Brain pericyte (primary cell): Measurements from ENCODE around the gene TIAM2.
"Not testable (repeated sequence)": the region's sequence is repeated elsewhere in the genome, so short reads cannot be mapped to it uniquely, and the experiment has no call there.

Experiments used
- DNase-seq: peaks from one replicate; pipeline ENCODE4 v3.0.0-alpha.2; 2012; ENCODE audit warnings: low read depth, low spot score

The TIAM2 gene

DNA sequence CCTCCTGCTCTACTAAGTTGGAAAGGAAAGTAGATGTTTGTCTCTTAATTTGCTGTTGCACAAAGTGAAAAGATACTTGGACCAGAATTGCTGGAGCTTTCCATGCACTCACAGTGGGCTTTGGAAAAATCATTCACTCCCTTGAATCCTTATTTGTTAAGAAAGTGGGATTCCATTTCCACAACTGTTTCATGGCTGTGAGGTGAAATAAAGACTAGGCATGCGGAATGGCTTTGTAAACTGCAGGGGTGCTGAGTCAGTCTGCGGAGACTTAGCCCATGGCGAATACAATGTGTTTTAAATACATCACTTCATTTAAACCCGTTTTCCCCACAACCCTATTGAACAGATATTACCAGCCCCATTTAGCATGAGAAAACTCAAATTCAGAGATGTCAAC lies 231.9 kb downstream of the TIAM2 start:
- DNase-seq, result no peak

DNA sequence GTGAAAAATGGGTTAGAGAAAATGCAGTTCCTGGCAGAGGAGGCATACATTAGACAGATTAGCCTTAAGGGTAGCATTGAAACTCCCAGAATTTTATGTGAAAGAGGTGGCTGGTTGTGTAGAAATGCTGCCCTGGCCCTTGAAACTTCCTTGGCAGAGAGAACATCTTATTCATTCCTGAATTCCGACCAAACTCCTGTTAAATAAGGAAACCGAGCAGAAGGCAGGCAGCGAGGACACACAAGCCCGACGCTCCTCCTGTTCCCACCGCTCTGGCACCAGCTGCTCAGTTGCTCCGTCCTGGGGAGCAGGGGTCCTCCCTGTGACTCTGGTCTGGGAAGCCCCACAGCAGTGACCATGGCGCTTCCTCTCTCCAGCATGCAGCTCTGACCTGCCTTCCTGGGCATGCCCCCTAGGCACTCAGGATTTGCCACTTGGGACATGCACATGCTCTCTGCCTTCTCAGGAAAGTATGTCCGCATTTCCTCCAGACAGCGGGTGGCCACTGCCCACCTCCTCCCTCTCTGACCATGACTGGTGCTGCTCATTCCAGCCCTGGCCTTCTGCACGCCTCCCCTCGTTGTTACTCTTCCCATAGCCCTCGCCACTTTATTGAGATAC lies 233.5 kb downstream of the TIAM2 start:
- DNase-seq, result no peak

DNA sequence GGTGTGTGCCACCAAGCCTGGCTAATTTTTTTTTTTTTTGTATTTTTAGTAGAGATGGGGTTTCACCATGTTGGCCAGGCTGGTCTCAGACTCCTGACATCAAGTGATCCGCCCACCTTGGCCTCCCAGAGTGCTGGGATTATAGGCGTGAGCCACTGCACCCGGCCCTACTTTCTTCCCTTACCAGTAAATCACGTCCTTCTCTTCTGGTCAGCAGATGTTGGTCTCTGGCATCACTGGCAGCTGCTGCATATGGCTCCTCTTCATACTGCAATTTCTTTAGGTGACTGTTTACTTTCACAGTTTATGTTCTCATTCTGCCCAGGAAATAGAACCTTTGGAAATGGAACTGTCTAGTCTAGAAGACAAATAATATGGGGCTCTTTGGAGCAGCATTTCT lies 235.9 kb downstream of the TIAM2 start:
- DNase-seq, result not testable (repeated sequence)

DNA sequence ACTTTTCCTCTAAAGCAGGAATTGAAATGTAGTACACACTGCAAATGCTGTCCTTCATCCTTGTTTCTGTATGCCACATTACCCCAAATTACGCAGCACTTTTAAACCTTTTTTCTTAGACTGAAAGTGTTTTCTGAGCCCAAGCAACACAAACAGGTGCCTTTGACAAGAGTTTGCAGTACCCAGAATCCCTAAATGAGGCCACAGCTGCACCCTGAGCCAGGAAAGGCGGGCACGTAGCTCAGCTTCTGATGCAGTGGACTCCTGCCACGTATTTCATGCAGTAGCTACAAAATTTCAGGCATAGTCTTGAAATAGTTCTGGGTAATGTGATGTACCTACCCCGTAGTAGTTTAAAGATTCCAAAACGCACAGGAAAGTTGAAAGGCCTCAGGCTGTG lies 237.7 kb downstream of the TIAM2 start:
- no peak for DNase-seq

DNA sequence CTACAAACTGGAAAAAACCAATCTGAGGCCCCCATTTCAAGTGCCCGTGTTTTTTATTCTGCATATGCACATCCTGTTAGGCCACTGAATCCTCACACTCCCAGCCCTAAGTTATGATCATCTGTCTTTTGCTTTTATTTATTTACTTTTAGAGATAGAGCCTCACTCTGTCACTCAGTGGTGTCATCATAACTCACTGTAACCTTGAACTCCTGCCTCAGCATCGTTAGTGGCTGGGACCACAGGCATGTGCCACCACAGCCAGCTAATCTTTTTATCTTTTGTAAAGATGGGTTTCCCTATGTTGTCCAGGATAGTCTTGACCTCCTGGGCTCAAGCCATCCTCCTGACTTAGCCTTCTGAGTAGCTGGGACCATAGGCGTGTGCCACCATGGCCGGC lies 239.1 kb downstream of the TIAM2 start:
- DNase-seq, result no peak

DNA sequence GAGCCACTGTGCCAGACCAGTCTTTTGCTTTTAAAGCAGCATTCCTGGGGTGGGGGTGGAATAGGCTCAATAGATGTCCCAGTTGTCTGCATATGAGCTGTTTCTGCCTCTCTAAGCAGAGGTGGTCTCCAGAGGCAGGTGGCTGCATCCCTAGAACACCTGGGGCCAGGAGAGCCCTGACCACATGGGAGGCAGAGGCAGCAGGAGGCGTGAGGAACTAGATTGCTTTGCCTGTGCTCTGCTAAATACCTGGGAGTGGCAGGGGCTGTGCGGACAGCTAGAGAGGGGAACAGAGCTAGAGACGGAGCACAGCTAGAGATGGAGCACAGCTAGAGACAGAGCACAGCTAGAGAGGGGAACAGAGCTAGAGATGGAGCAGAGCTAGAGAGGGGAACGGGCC lies 239.6 kb downstream of the TIAM2 start:
- DNase-seq, result no peak

DNA sequence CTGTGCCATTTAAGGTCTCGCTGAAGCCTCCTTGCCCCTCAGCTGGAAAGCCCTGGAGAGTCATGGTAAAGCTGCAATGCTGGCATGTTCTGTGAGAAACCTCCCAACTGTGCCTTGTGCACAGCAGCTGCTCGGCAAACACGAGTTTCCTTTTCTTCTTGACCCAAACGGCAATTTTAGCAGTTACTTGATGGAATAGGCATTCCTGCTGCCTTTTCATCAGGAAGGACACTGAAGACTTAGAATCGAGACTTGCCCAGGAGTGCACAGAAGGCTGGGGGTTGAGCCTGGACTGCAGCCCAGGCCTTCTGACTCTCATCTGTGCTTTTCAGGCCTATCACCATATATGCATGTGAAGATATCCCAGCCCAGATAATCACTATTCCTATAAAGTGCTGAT lies 240.0 kb downstream of the TIAM2 start:
- no peak for DNase-seq

DNA sequence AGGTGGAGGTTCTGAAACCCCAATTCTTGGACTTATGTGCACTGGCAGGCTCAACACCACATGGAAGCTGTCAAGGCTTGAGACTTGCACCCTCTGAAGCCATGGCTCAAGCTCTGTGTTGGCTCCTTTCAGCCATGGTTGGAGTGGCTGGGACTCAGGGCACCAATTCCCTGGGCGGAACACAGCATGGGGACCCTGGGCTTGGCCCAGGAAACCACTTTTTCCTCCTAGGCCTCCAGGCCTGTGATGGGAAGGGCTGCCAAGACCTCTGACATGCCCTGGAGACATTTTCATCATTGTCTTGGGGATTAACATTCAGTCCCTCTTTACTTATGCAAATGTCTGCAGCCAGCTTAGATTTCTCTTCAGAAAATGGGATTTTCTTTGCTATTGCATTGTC lies 242.5 kb downstream of the TIAM2 start:
- no peak for DNase-seq

DNA sequence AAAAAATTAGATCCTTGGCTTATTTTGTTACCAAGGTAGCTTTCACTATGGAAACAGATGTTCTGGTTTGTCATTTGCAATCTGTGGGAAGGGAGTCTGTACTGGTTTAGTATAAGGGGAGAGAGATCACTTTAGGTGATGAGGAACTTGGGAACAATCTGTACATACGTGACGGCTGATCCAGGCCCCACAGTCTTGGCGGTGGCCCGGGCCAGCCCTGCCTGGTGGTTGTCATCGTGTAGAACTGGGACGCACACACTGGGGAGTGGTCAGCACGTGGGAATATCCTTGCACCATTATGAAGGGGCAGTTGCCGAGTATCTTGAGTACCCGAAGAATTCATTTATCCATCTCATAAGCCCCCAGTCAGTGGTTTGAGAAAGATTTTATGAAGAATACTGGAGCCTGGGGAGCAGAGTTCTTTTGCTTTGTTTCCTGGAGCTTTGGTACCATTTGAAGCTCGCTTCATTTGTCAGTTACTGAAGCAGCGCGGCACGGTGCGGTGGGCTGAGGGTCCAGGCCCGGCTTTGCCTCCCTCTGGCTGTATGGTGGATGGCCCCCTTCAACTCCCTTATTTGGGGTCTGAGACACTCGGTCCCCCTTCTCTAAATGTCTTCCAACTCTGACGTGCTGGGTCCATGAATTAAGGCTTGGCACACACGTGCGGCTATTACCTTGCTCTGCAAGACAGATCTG lies 245.9 kb downstream of the TIAM2 start:
- no peak for DNase-seq

DNA sequence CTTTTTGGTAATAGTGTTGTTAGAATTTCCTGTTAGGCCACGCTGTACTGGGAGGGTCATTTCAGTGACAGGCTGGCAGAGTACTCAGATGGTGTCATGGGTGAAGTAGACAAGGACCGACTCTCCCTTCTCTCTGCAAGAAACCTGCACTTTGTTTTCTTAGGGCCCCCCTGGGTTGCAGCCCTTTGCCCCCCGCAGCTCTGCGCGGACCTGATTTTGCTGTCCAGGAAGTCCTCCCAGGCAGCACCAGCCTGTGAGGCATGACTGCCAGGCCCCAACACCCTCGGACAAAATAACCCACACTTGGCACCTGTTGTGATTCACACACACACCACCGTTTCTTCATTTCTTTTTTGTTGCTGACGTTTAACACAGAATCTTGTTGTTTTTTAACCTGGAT lies 246.9 kb downstream of the TIAM2 start:
- DNase-seq, result no peak

DNA sequence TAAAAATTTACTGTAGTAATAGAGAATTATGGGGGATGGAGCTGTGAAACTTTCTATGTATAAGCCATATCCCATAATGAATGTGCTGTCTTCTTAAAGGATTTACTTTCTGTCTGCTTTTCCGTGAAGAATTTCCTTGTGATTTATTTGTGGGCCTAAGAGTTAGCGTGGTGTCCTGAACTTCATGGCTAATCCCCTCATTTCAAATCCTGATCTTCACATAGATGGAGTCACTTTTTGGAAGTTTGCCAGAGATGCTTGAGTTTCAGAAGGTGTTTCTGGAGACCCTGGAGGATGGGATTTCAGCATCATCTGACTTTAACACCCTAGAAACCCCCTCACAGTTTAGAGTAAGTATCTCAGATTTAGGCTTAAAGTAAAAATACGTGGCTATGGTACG lies 249.3 kb downstream of the TIAM2 start:
- DNase-seq, result no peak

DNA sequence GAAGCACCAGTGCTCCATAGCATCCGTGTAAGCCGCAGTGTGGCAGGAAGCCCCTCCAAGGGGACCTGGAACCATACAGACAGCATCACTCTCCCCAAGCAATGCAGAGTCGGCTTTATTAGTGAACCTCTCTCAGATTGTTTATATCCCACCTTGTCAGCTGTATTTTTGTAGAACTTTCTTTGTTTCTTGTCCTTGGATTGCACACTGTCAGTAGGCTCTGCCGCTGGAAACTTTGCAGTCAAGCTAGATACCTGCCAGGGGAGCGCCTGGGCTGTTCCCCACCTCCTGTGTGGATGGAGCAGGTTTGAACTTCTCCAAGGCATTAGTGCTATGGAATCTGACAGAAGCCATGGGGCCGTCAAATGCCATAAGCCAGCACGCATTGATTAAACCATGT lies 250.1 kb downstream of the TIAM2 start:
- no peak for DNase-seq

DNA sequence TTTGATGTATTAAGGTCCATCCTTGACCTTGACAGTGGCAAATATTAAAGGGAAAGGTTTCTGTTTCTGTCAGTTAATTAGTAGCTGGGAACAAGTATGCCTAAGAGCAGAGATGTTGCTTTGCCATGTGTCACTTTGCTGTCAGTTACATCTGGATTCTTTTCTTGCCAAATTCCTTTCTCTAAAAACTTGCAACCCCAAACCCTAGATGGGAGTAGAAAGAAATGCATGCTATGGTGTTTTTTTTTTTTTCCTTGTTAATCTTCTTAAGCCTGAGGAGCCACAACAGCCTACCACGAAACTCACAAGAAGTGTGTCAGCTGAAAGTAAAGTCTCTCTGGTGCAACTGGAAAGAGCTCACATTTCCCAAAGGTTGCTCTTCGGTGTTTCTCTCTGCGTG lies 250.7 kb downstream of the TIAM2 start:
- no peak for DNase-seq

DNA sequence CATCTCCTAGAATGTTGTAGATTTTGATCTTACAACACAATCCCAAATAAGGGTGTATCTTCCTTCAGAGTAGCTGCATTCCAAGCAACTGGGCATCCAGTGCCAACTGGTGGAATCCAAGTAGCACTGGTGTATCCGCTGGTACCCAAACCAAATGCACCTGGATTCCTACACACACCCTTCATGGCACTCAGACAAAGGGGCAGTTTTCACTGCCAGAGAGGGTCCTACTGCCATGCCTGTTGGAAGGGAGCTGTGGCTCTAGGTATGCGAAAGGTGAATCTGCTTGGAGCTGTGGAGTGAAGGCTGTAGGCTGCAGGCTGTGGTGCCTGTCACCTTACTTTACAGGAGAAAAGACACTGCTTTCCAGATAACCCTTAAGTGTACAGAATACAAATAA lies 251.7 kb downstream of the TIAM2 start:
- DNase-seq, result no peak

DNA sequence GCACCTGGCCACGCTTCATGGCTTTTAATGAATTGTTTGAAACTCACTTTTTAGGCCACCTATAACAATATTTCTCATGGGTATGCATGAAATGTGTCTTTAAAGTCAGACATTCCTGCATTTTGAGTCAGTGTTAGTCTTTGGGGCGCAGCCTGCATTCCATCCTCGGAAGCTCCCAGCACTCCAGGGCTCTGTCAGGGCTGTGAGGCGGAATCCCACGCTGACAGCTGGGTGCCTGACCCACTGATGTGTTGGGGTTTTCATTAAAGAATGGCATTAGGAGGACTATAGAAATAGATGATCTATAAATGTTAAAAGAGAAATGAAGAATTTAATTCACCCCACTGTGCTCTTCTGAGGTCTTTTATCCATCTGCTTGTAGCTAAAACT lies 252.5 kb downstream of the TIAM2 start:
- DNase-seq, result no peak

DNA sequence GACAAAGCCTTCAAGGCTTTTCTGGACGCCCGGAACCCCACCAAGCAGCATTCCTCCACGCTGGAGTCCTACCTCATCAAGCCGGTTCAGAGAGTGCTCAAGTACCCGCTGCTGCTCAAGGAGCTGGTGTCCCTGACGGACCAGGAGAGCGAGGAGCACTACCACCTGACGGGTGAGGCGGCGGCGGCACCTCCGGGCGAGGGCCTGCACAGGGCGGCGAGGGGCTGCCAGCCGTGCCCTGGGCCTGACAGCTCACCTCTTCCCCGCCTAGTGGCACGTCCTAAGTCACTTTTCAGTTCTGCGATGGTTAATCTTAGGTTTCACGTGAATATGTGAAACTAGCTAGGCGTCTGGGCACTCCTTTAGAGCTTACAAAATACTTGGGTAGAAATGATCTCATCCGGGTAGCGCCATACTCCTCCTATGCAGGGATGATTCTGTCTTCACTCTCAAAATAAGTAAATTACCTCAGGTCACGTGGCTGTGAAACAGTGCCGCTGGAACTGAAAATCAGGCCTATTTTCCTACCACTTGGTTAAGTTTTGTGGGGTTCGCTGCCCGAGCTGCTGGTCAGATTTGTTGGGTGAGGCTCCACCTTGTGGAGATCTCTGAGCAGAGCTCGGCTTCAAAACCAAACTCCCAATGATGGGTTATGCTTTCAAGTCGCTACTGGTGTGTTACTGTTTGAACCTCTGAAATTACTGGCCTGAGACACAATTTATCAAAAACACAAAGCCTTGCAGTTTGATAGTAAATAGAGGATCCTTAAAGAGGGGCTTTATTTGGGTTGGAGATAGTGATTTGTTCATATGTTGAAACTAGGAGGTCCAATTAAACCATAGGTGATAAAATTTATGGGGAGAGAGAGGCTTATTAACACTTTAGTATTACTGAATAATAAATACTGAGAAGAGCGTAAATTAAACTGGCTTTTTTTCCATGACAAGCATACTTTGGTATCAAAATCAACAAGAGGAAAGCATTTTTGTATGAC lies 253.2 kb downstream of the TIAM2 start:
- DNase-seq, result no peak

DNA sequence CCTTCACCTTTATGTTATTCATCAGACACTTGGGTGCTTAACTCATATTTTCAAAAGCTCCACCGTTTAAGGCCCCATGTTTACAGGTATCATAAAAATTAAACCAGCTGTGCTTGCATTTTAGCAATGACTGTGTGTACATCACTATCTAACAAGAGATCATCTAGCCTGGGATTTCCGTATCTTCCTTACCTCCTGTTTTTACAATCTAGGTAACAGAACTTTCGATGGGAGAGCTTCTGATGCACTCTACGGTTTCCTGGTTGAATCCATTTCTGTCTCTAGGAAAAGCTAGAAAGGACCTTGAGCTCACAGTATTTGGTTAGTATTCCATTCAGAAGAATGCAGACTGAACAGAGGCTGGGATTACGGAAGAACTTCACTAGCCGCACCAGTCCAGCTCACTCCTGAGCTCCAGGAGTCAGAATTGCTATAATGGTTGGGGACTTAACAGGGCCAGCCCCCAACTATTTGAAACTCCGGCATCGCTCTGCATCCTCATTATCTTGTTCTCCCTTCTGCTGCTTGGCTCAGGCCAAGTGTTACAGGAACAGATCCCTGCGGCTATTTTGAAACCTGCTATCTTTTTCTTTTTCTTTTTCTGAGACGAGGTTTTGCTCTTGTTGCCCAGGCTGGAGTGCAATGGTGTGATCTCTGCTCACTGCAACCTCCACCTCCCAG lies 255.7 kb downstream of the TIAM2 start:
- DNase-seq, result no peak

DNA sequence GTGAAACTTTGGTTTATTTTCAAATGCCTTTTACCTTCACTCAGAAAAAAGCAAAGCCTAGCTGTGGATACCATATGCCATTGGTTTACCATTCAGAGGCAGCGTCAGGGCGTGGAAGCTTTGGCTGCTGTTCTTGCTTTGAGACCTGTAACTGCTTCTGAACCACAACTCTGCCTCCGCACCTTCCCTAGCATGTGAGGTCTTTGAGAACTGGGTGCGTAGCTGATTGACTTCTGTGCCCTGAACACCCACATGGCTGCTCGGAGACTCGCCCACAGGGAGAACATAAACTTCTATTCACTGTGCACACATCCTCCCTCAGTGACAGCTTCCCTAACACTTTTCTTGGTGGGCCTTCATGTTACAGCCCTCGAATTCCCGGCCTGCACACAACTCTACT lies 257.5 kb downstream of the TIAM2 start:
- DNase-seq, result no peak

DNA sequence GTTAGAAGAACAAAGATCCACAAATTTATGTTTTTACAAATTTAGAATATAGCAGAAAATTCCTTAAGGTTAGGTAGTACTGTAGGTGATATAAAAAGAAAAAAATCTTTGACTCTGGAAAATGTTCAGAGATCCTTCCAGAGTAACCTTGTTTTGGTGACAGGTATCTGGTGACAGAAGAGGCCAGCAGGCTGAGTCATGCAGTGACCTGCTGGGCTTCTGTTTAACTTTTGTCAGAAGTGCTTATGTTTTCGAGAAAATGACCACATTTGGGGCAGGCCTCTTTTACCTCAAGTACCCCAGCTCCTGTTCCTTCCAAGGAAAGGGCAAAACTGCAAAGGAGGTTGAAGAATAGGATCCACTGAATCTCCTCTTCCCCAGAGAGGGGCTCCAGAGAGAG lies 258.2 kb downstream of the TIAM2 start:
- DNase-seq, result no peak

DNA sequence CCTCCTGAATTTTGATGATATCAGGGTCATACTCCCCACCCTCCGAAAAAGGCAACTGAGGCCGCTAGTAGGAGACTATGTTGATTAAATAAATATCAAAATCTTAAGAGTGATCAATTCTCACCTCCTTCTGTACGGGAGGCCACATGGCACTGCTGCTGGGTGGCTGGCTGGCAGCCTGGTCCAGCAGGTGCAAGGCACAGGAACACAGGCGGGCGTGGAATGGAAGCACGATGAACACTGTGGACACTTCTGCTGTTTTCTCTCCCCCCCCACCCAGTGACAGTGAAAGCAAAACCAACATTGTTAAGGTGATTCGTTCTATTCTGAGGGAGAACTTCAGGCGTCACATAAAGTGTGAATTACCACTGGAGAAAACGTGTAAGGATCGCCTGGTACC lies 259.0 kb downstream of the TIAM2 start:
- no peak for DNase-seq

DNA sequence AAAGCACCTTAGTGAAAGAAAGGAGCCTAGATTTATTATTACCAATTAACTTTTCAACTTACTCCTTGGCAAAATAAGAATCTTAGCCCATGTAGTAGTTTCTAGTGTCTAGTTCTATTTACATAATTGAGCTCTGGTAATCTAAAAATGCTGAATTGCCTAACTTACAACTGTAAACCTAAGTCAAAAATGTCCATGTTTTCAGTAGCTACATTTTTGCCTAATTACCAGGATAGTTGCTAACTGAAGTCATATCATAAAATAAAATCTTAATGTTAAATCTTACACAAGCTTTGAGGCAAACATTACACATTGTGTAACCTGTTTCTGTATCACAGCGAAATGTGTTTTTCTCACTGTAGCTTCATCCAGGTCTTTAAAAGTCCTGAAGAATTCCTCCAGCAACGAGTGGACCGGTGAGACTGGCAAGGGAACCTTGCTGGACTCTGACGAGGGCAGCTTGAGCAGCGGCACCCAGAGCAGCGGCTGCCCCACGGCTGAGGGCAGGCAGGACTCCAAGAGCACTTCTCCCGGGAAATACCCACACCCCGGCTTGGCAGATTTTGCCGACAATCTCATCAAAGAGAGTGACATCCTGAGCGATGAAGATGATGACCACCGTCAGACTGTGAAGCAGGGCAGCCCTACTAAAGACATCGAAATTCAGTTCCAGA lies 261.1 kb downstream of the TIAM2 start:
- no peak for DNase-seq

DNA sequence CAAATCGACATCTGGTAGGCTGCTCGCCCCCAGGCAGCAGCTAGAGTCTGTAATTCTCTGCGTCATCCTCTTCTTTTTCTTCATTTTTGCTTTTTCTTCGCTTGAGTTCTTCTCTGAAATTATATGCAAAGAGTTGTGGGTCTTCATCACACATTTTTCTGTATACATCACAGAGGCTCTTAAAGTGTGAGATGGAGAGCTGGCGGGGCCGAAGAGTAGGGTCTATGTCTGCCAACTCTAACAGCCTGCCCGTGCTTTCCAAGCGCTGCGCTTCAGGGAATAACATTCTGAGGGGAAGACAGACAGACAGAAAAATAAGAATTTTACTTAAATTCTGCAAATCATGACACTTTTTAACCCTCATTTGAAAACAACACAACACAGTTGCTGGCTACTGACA lies 262.7 kb downstream of the TIAM2 start:
- no peak for DNase-seq
